Loucy (cell line): ENCODE data around the gene TAF10.
A peak's percentile ranks its signal among the peaks of the same experiment; 100 is the strongest.

Experiments
- H2AFZ ChIP-seq: fragments of 200-600 bp; sonication (generic); 2 replicates; pipeline ENCODE4 v1.6.0; 2016; ENCODE audit warnings: antibody characterized with exemption, mild to moderate bottlenecking, low read length, moderate library complexity
- H3F3A ChIP-seq: fragments of 200-600 bp; 2 replicates; pipeline ENCODE4 v1.6.0; 2016; ENCODE audit warnings: antibody characterized with exemption, low read depth, mild to moderate bottlenecking
- H3K27me3 ChIP-seq: fragments of 200-600 bp; sonication (generic); 2 replicates; pipeline ENCODE4 v1.6.1; 2014; ENCODE audit warnings: low read length, mild to moderate bottlenecking; ENCODE audit not compliant: insufficient read depth, poor library complexity, severe bottlenecking
- H3K36me3 ChIP-seq: fragments of 200-600 bp; sonication (generic); 2 replicates; pipeline ENCODE4 v1.6.1; 2016; ENCODE audit warnings: low read length; ENCODE audit not compliant: insufficient read depth
- H3K4me1 ChIP-seq: fragments of 200-600 bp; sonication (generic); 2 replicates; pipeline ENCODE4 v1.5.1; 2014; ENCODE audit warnings: low read length, mild to moderate bottlenecking; ENCODE audit not compliant: insufficient read depth, poor library complexity, severe bottlenecking
- H3K4me2 ChIP-seq: fragments of 200-600 bp; sonication (generic); 2 replicates; pipeline ENCODE4 v1.6.0; 2014; ENCODE audit warnings: antibody characterized with exemption, low read length, low read depth, mild to moderate bottlenecking; ENCODE audit not compliant: poor library complexity, severe bottlenecking
- H3K4me3 ChIP-seq: fragments of 200-600 bp; sonication (generic); 2 replicates; pipeline ENCODE4 v1.5.1; 2014; ENCODE audit warnings: low read length, mild to moderate bottlenecking, mixed read lengths; ENCODE audit not compliant: poor library complexity, severe bottlenecking
- H3K79me2 ChIP-seq: fragments of 200-600 bp; sonication (generic); 2 replicates; pipeline ENCODE4 v1.6.1; 2014; ENCODE audit warnings: low read length; ENCODE audit not compliant: insufficient read depth
- H3K9ac ChIP-seq: fragments of 200-600 bp; sonication (generic); 2 replicates; pipeline ENCODE4 v1.6.0; 2014; ENCODE audit warnings: mild to moderate bottlenecking, low read depth, low read length, moderate library complexity; ENCODE audit not compliant: poor library complexity, severe bottlenecking
- H3K9me2 ChIP-seq: fragments of 200-600 bp; sonication (generic); replicated peaks from 2 replicates; pipeline ENCODE4 v1.6.1; 2016; ENCODE audit warnings: low read depth, low read length, mixed read lengths
- H3K9me3 ChIP-seq: fragments of 200-600 bp; sonication (generic); 2 replicates; pipeline ENCODE4 v1.6.1; 2014; ENCODE audit warnings: mild to moderate bottlenecking, antibody characterized with exemption, low read length, low read depth; ENCODE audit not compliant: insufficient read depth
- H4K20me1 ChIP-seq: fragments of 200-600 bp; sonication (generic); 2 replicates; pipeline ENCODE4 v1.6.0; 2014; ENCODE audit warnings: antibody characterized with exemption, low read length, mild to moderate bottlenecking; ENCODE audit not compliant: insufficient read depth, poor library complexity, severe bottlenecking
- CTCF ChIP-seq: fragments of 200-600 bp; sonication (generic); conservative IDR thresholded peaks from 2 replicates; pipeline ENCODE4 v1.5.1; 2014; ENCODE audit warnings: mild to moderate bottlenecking, antibody characterized with exemption, low read length
- EZH2phosphoT487 ChIP-seq: fragments of 200-600 bp; IDR thresholded peaks from 2 replicates; pipeline ENCODE4 v1.6.1; 2018; ENCODE audit warnings: antibody characterized with exemption, mild to moderate bottlenecking, moderate library complexity, borderline replicate concordance

Gene TAF10

GRCh38 chr11:6599881-6600390 lies 12.1 kb downstream of the TAF10 start:
- Histone ChIP-seq H3K79me2 (peaks cover 79% of the 10 kb centered on the region), H2AFZ (no peak overlapping the region), H4K20me1 (peaks cover 43% of the 10 kb centered on the region), H3K4me2 (peak overlapping the region; percentile 97), H3K27me3 (no peaks in the 10 kb centered on the region), H3K4me3 (peak overlapping the region; percentile 17), H3F3A (0 out of 2 replicates have a peak, but pooled peaks cover 3% of the 10 kb centered on the region), H3K4me1 (peaks cover 57% of the 10 kb centered on the region), H3K9me2 (no peaks in the 10 kb centered on the region), H3K9ac (peak overlapping the region; percentile 97), H3K9me3 (no peaks in the 10 kb centered on the region), H3K36me3 (peaks cover 26% of the 10 kb centered on the region; the same call in 1 of the 2 replicates)
- TF ChIP-seq CTCF (no peak), EZH2phosphoT487 (no peak)

GRCh38 chr11:6599449-6599848 lies 12.6 kb downstream of the TAF10 start:
- peak overlapping the region; percentile 17 for H3K4me3 ChIP-seq
- H3K9me3 ChIP-seq, result no peaks in the 10 kb centered on the region
- no peaks in the 10 kb centered on the region for H3K27me3 ChIP-seq
- peaks cover 74% of the 10 kb centered on the region for H3K79me2 ChIP-seq
- peak overlapping the region; percentile 97 for H3K9ac ChIP-seq
- H3K4me1 ChIP-seq, result peaks cover 57% of the 10 kb centered on the region
- H4K20me1 ChIP-seq, result peaks cover 39% of the 10 kb centered on the region
- 0 out of 2 replicates have a peak, but pooled peaks cover 3% of the 10 kb centered on the region for H3F3A ChIP-seq
- peak overlapping the region; percentile 97 for H3K4me2 ChIP-seq
- H3K36me3 ChIP-seq, result peaks cover 26% of the 10 kb centered on the region; the same call in 1 of the 2 replicates
- no peaks in the 10 kb centered on the region for H3K9me2 ChIP-seq
- no peak overlapping the region for H2AFZ ChIP-seq
- no peak for TF ChIP-seq EZH2phosphoT487
- TF ChIP-seq CTCF, result no peak

- Histone ChIP-seq H3F3A (no peaks in the 10 kb centered on the region), H2AFZ (no peak overlapping the region), H3K9me3 (no peaks in the 10 kb centered on the region), H3K4me3 (no peak overlapping the region), H3K79me2 (peaks cover 65% of the 10 kb centered on the region), H4K20me1 (peaks cover 35% of the 10 kb centered on the region), H3K9ac (no peak overlapping the region), H3K9me2 (no peaks in the 10 kb centered on the region), H3K4me2 (peak overlapping the region; percentile 97), H3K27me3 (no peaks in the 10 kb centered on the region), H3K36me3 (peaks cover 26% of the 10 kb centered on the region; the same call in 1 of the 2 replicates), H3K4me1 (peaks cover 65% of the 10 kb centered on the region)
- TF ChIP-seq EZH2phosphoT487 (no peak), CTCF (no peak)
These were observed 13.5 kb downstream of the TAF10 start for GRCh38 chr11:6598555-6598954.
